HepG2 (cell line): ENCODE data around the gene C1QTNF1. TPM values are rescaled to one million over a fixed set of nuclear protein-coding genes. Genes with fewer than 3 reads are reported as not detected.

Experiments
- CHD4 ChIP-seq: fragments of 200-600 bp; sonication (generic); IDR thresholded peaks from 2 replicates; pipeline ENCODE4 v1.7.0; 2017; ENCODE audit warnings: mild to moderate bottlenecking, low read length, borderline replicate concordance
- ESRRA ChIP-seq: sonication (generic); formaldehyde crosslinking; IDR thresholded peaks from 2 replicates; pipeline ENCODE4 v1.5.1; 2020; ENCODE audit warnings: mild to moderate bottlenecking, low read depth, missing genetic modification reagents
- FOXO4 ChIP-seq: sonication (generic); formaldehyde crosslinking; conservative IDR thresholded peaks from 2 replicates; pipeline ENCODE4 v1.8.1; 2023; ENCODE audit warnings: missing genetic modification reagents
- GABPA ChIP-seq, 2 experiments: IDR thresholded peaks; 2 replicates each; pipeline ENCODE4 v1.6.1; 2011 to 2016; ENCODE audit warnings: low read depth in 2 of 2, low read length in 1 of 2, missing biosample characterization in 1 of 2, missing genetic modification characterization in 1 of 2
- HNRNPUL1 ChIP-seq: fragments of 200-400 bp; formaldehyde crosslinking; IDR thresholded peaks from 2 replicates; pipeline ENCODE4 v1.6.1; 2017; ENCODE audit warnings: low read depth, mild to moderate bottlenecking, low read length, moderate library complexity
- JUNB ChIP-seq: sonication (generic); formaldehyde crosslinking; IDR thresholded peaks from 2 replicates; pipeline ENCODE4 v1.8.0; 2022; ENCODE audit warnings: missing genetic modification reagents, mild to moderate bottlenecking, borderline replicate concordance
- MEIS2 ChIP-seq: sonication (generic); formaldehyde crosslinking; IDR thresholded peaks from 2 replicates; pipeline ENCODE4 v1.9.0; 2021; ENCODE audit warnings: mild to moderate bottlenecking, missing genetic modification reagents
- NFE2L2 ChIP-seq: fragments of 150-350 bp; IDR thresholded peaks from 2 replicates; pipeline ENCODE4 v1.6.1; 2014; ENCODE audit warnings: low read length
- NFYB ChIP-seq: sonication (generic); formaldehyde crosslinking; IDR thresholded peaks from 2 replicates; pipeline ENCODE4 v1.4.0; 2020; ENCODE audit warnings: missing genetic modification reagents
- NR0B2 ChIP-seq: sonication (generic); formaldehyde crosslinking; IDR thresholded peaks from 2 replicates; pipeline ENCODE4 v1.4.0; 2020; ENCODE audit warnings: mild to moderate bottlenecking, missing genetic modification reagents
- PLSCR1 ChIP-seq: sonication (generic); formaldehyde crosslinking; IDR thresholded peaks from 2 replicates; pipeline ENCODE4 v1.5.0; 2020; ENCODE audit warnings: missing genetic modification reagents, mild to moderate bottlenecking, borderline replicate concordance
- RARA ChIP-seq: IDR thresholded peaks from 2 replicates; pipeline ENCODE4 v1.6.1; 2016; ENCODE audit warnings: missing genetic modification reagents, missing compliant biosample characterization
- RARG ChIP-seq: sonication (generic); formaldehyde crosslinking; IDR thresholded peaks from 2 replicates; pipeline ENCODE4 v1.4.0; 2020; ENCODE audit warnings: low read depth, mild to moderate bottlenecking, missing genetic modification reagents
- SCMH1 ChIP-seq: sonication (generic); formaldehyde crosslinking; IDR thresholded peaks from 2 replicates; pipeline ENCODE4 v1.9.0; 2021; ENCODE audit warnings: missing genetic modification reagents, mild to moderate bottlenecking, borderline replicate concordance
- STAG1 ChIP-seq: sonication (generic); formaldehyde crosslinking; IDR thresholded peaks from 2 replicates; pipeline ENCODE4 v1.4.0; 2020; ENCODE audit warnings: missing genetic modification reagents
- ZNF136 ChIP-seq: sonication (generic); formaldehyde crosslinking; IDR thresholded peaks from 2 replicates; pipeline ENCODE4 v1.8.1; 2022; ENCODE audit warnings: low read depth, mild to moderate bottlenecking, moderate library complexity, missing genetic modification reagents
- ZNF281 ChIP-seq: sonication (generic); formaldehyde crosslinking; IDR thresholded peaks from 2 replicates; pipeline ENCODE4 v1.4.0; 2020; ENCODE audit warnings: missing genetic modification reagents, borderline replicate concordance
- ZNF687 ChIP-seq: sonication (generic); formaldehyde crosslinking; IDR thresholded peaks from 2 replicates; pipeline ENCODE4 v1.5.1; 2020; ENCODE audit warnings: mild to moderate bottlenecking, missing genetic modification reagents, moderate library complexity
- ZNF883 ChIP-seq: sonication (generic); formaldehyde crosslinking; IDR thresholded peaks from 2 replicates; pipeline ENCODE4 v1.5.1; 2020; ENCODE audit warnings: mild to moderate bottlenecking, missing genetic modification reagents; ENCODE audit errors: not compliant biosample characterization
- polyA plus RNA-seq, 8 experiments: library from polyadenylated mRNA; depleted of rRNA in 3 of 8; stranded (reverse) in 7 of 8; unstranded in 1 of 8; fragments of >200 nt; fragmentation: Illumina TruSeq in 4 of 8; extraction: Trizol in 4 of 8; gene quantifications; 2 replicates each; pipeline versions ENCODE4 v1.2.1 to v1.2.3, GENCODE V29; 2011 to 2016; ENCODE audit warnings: low read depth in 4 of 8, missing spikeins in 1 of 8, mixed read lengths in 1 of 8; ENCODE audit not compliant: insufficient read depth in 1 of 8
- total RNA-seq, 5 experiments: library from RNA; depleted of rRNA; stranded (reverse); fragments of >200 nt; fragmentation: Illumina TruSeq; extraction: Trizol; gene quantifications; 2 replicates each; pipeline ENCODE4 v1.2.3, GENCODE V29; 2016; ENCODE audit warnings: low read depth in 1 of 5

Gene C1QTNF1
- total and polyA plus RNA-seq, 2 of the 13 experiments (the other 11 are each of a cell fraction or from before 2014, with no cell fraction given), result 0.18 to 0.86 TPM

GRCh38 chr17:78993241-78993956, 30.6 kb upstream of the C1QTNF1 start (continued):
- TF ChIP-seq FOXO4 (CRISPR knock-in tag) (no peak), NFYB (no peak), HNRNPUL1 (no peak), RARA (CRISPR knock-in tag) (no peak), ZNF281 (no peak), JUNB (no peak), CHD4 (no peak), GABPA (IDR thresholded peaks at IDR 0.05; ENCODE audit: low read depth, low read length) (no peak), GABPA (CRISPR knock-in tag; IDR thresholded peaks at IDR 0.05; ENCODE audit: low read depth) (no peak), SCMH1 (CRISPR knock-in tag) (no peak), ESRRA (CRISPR knock-in tag) (no peak), NR0B2 (CRISPR knock-in tag) (no peak), PLSCR1 (CRISPR knock-in tag) (no peak), STAG1 (peak; percentile 66), ZNF687 (CRISPR knock-in tag) (peak; percentile 36; the same call in 1 of the 2 replicates), MEIS2 (CRISPR knock-in tag) (0 out of 2 replicates have a peak, but pooled peaks have one; percentile 15), NFE2L2 (no peak), RARG (CRISPR knock-in tag) (no peak), ZNF136 (CRISPR knock-in tag) (0 out of 2 replicates have a peak, but pooled peaks have one; percentile 47), ZNF883 (CRISPR knock-in tag) (peak; percentile 26)
